ENCODE measurements around the gene PMM1.
"Not testable (repeated sequence)": the region's sequence is repeated elsewhere in the genome, so short reads cannot be mapped to it uniquely, and the experiment has no call there.

PMM1 gene

GRCh38 chr22:41563051-41563711, 26.5 kb downstream of the PMM1 start:
- DNase-seq (ENCODE audit: low read depth): peak; percentile 67
- no peak overlapping the region for H3K4me3 ChIP-seq (ENCODE audit: low read depth, low read length)
- TF ChIP-seq MAX (IDR thresholded peaks at IDR 0.05; ENCODE audit: low read depth, low read length) (no peak), MYC (IDR thresholded peaks at IDR 0.05; ENCODE audit: low read depth, low read length) (no peak), CTCF (IDR thresholded peaks at IDR 0.05; ENCODE audit: low read depth, low read length) (no peak), POLR2A (IDR thresholded peaks at IDR 0.05; ENCODE audit: extremely low read depth, insufficient read length) (no peak)

- DNase-seq (ENCODE audit: low read depth): no peak
- H3K4me3 ChIP-seq (ENCODE audit: low read depth, low read length): no peak overlapping the region
These were observed 27.2 kb downstream of the PMM1 start for GRCh38 chr22:41562461-41562860.

GRCh38 chr22:41561788-41562187, 27.9 kb downstream of the PMM1 start:
- TF ChIP-seq MYC (IDR thresholded peaks at IDR 0.05; ENCODE audit: low read depth, low read length): no peak
- TF ChIP-seq MAX (IDR thresholded peaks at IDR 0.05; ENCODE audit: low read depth, low read length): no peak
- TF ChIP-seq POLR2A (IDR thresholded peaks at IDR 0.05; ENCODE audit: extremely low read depth, insufficient read length): no peak
- TF ChIP-seq CTCF (IDR thresholded peaks at IDR 0.05; ENCODE audit: low read depth, low read length): no peak
- no peak overlapping the region for H3K4me3 ChIP-seq (ENCODE audit: low read depth, low read length)
- no peak for DNase-seq (ENCODE audit: low read depth)

More at GRCh38 chr22:41562461-41562860, 27.2 kb downstream of the PMM1 start:
- no peak for TF ChIP-seq MAX (IDR thresholded peaks at IDR 0.05; ENCODE audit: low read depth, low read length)

GRCh38 chr22:41561335-41561734, 28.3 kb downstream of the PMM1 start:
- H3K4me3 ChIP-seq (ENCODE audit: low read depth, low read length): no peak overlapping the region
- DNase-seq (ENCODE audit: low read depth): no peak
- no peak for TF ChIP-seq MYC (IDR thresholded peaks at IDR 0.05; ENCODE audit: low read depth, low read length)
- no peak for TF ChIP-seq CTCF (IDR thresholded peaks at IDR 0.05; ENCODE audit: low read depth, low read length)
- TF ChIP-seq POLR2A (IDR thresholded peaks at IDR 0.05; ENCODE audit: extremely low read depth, insufficient read length): no peak
- TF ChIP-seq MAX (IDR thresholded peaks at IDR 0.05; ENCODE audit: low read depth, low read length): no peak

- TF ChIP-seq CTCF (IDR thresholded peaks at IDR 0.05; ENCODE audit: low read depth, low read length): no peak
- H3K4me3 ChIP-seq (ENCODE audit: low read depth, low read length): no peak overlapping the region
- no peak for DNase-seq (ENCODE audit: low read depth)
These were observed 29.6 kb downstream of the PMM1 start for GRCh38 chr22:41560095-41560471.

GRCh38 chr22:41558241-41558630, 31.4 kb downstream of the PMM1 start:
- not testable (repeated sequence) for H3K4me3 ChIP-seq (ENCODE audit: low read depth, low read length); DNase-seq (ENCODE audit: low read depth)

GRCh38 chr22:41557401-41558240, 32.0 kb downstream of the PMM1 start:
- TF ChIP-seq MYC (IDR thresholded peaks at IDR 0.05; ENCODE audit: low read depth, low read length) (no peak), CTCF (IDR thresholded peaks at IDR 0.05; ENCODE audit: low read depth, low read length) (no peak), MAX (IDR thresholded peaks at IDR 0.05; ENCODE audit: low read depth, low read length) (no peak), POLR2A (IDR thresholded peaks at IDR 0.05; ENCODE audit: extremely low read depth, insufficient read length) (no peak)
- DNase-seq (ENCODE audit: low read depth): no peak
- H3K4me3 ChIP-seq (ENCODE audit: low read depth, low read length): no peak overlapping the region

All from NB4 (cell line).